ENCODE results near the gene LRRC27. TPM values are rescaled to one million over a fixed set of nuclear protein-coding genes. Genes with fewer than 3 reads are reported as not detected.
A peak's percentile ranks its signal among the peaks of the same experiment; 100 is the strongest.

Gene LRRC27
- total RNA-seq, 1 donor from 2014 or later = 14.2 TPM

- Mint-ChIP-seq H3K27ac (no peak overlapping the region), H3K4me3 (no peak overlapping the region), H3K9me3 (no peaks in the 10 kb centered on the region), H3K4me1 (ENCODE audit: unreplicated experiment) (no peaks in the 10 kb centered on the region), H3K27me3 (peaks cover 41% of the 10 kb centered on the region), H3K36me3 (no peaks in the 10 kb centered on the region)
- DNase-seq (ENCODE audit: extremely low spot score, unreplicated experiment) = no peak
- TF ChIP-seq CTCF (conservative IDR thresholded peaks at IDR 0.05) = no peak
Observed at GRCh38 chr10:132301371-132302330, 30.3 kb upstream of the LRRC27 start.

- DNase-seq (ENCODE audit: extremely low spot score, unreplicated experiment) = no peak
- Mint-ChIP-seq H3K27me3 (peaks cover 42% of the 10 kb centered on the region), H3K9me3 (no peaks in the 10 kb centered on the region), H3K27ac (no peak overlapping the region), H3K4me1 (ENCODE audit: unreplicated experiment) (no peaks in the 10 kb centered on the region), H3K36me3 (no peaks in the 10 kb centered on the region), H3K4me3 (no peak overlapping the region)
- TF ChIP-seq CTCF (conservative IDR thresholded peaks at IDR 0.05) = no peak
Observed at GRCh38 chr10:132302421-132303310, 29.3 kb upstream of the LRRC27 start.

- H3K4me3 Mint-ChIP-seq = no peak overlapping the region
- H3K27ac Mint-ChIP-seq = no peak overlapping the region
- peaks cover 42% of the 10 kb centered on the region for H3K27me3 Mint-ChIP-seq
- H3K9me3 Mint-ChIP-seq = no peaks in the 10 kb centered on the region
- no peak for TF ChIP-seq CTCF (conservative IDR thresholded peaks at IDR 0.05)
- no peak for DNase-seq (ENCODE audit: extremely low spot score, unreplicated experiment)
- H3K4me1 Mint-ChIP-seq (ENCODE audit: unreplicated experiment) = no peaks in the 10 kb centered on the region
- H3K36me3 Mint-ChIP-seq = no peaks in the 10 kb centered on the region
Observed at GRCh38 chr10:132303361-132304115, 28.5 kb upstream of the LRRC27 start.

DNA sequence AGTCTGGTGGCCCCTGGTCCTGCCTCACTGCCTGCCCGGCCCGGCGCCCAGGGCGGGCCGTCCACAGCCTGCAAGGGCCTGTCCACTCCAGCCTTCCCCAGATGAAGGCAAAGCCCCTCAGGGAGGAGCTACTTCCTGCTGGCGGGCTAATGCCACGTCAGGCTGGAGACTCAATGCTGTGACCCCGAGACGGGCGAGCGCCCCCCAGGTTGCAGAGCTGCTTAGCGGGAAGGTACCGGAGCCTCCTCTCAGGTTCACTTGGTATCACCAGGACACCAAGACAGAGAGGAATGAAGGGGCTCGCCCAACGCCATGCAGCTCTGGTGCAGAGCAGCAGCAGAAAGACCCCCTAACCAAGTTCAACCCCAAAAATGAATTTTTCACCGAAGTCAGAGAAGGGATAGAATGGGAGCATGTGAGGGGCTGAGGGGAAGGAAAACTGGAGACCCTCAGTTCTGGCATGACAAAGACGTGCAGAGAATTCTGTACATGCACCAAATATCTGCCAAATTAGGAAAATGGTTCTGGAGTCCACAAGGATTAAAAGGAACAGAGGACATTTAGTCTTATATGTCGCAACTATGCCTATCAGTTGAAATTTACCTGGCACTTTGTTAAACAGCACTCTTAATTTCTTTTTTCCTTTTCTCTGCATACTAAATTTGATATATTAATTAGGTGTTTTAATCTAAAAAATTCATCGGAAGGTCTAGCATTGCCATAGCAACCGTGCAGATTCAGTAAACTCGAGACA, 27.1 kb upstream of the LRRC27 start:
- no peaks in the 10 kb centered on the region for H3K36me3 Mint-ChIP-seq
- H3K9me3 Mint-ChIP-seq = no peaks in the 10 kb centered on the region
- H3K27me3 Mint-ChIP-seq = peaks cover 54% of the 10 kb centered on the region
- peak overlapping the region; percentile 76 for H3K4me3 Mint-ChIP-seq
- H3K4me1 Mint-ChIP-seq (ENCODE audit: unreplicated experiment) = no peaks in the 10 kb centered on the region
- H3K27ac Mint-ChIP-seq = no peak overlapping the region
- no peak for TF ChIP-seq CTCF (conservative IDR thresholded peaks at IDR 0.05)
- DNase-seq (ENCODE audit: extremely low spot score, unreplicated experiment) = no peak
